GM12873 (cell line): Measurements from ENCODE around the gene AGTR1.

Source experiments
- TF ChIP-seq, protein P1 (sequence below): IDR thresholded peaks from 2 replicates; pipeline ENCODE4 v1.5.1; 2012; ENCODE audit warnings: low read depth, mild to moderate bottlenecking, moderate library complexity, low read length, control low read depth; ENCODE audit not compliant: insufficient read depth; ENCODE audit errors: missing control alignments

Gene AGTR1

DNA sequence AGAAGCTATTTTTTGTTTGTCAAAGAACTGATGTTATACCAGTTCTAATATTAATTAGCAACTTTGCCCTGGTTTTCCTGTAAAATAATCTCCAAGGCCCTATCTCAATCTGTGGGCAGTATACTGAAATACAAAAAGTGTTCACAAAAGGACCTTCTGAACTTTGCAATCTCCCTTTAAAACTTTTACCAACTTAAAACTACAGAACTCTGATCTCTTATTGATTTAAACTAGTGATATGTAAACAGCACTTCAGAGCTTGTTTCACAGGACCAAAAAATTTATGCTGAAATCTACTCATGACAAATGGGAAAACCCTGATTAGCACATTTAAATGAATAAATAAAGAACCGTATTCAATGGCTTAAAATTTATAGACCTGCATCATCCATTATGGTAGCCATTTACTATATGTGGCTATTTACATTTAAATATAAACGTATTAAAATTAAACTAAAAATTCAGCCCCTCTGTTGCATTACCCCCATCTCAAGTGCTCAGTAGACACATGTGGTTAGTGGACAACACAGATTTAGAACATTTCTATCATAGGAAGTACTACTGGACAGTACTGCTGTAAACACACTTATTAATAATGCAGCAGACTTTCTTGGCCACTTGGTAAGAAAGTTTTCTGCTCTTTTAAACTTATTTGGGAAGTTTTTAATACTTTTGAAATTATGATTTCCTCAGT is 12.0 kb downstream of the AGTR1 start:
- TF ChIP-seq, protein P1, sequence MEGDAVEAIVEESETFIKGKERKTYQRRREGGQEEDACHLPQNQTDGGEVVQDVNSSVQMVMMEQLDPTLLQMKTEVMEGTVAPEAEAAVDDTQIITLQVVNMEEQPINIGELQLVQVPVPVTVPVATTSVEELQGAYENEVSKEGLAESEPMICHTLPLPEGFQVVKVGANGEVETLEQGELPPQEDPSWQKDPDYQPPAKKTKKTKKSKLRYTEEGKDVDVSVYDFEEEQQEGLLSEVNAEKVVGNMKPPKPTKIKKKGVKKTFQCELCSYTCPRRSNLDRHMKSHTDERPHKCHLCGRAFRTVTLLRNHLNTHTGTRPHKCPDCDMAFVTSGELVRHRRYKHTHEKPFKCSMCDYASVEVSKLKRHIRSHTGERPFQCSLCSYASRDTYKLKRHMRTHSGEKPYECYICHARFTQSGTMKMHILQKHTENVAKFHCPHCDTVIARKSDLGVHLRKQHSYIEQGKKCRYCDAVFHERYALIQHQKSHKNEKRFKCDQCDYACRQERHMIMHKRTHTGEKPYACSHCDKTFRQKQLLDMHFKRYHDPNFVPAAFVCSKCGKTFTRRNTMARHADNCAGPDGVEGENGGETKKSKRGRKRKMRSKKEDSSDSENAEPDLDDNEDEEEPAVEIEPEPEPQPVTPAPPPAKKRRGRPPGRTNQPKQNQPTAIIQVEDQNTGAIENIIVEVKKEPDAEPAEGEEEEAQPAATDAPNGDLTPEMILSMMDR, result no peak

DNA sequence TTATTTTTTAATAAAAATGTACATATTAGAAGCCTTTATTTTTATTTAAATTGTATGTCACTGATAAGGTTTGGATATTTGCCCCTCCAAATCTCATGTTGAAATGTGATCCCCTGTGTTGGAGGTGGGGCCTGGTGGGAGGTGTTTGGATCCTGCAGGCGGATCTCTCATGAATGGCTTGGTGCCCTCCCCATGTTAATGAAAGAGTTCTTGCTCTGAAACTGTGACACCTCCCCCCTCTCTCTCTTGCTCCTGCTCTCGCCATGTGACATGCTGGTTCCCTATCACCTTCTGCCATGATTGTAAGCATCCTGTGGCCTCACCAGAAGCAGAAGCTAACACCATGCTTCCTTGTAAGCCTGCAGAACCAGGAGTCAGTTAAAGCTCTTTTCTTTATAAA is 13.0 kb downstream of the AGTR1 start:
- TF ChIP-seq, protein P1, result no peak

DNA sequence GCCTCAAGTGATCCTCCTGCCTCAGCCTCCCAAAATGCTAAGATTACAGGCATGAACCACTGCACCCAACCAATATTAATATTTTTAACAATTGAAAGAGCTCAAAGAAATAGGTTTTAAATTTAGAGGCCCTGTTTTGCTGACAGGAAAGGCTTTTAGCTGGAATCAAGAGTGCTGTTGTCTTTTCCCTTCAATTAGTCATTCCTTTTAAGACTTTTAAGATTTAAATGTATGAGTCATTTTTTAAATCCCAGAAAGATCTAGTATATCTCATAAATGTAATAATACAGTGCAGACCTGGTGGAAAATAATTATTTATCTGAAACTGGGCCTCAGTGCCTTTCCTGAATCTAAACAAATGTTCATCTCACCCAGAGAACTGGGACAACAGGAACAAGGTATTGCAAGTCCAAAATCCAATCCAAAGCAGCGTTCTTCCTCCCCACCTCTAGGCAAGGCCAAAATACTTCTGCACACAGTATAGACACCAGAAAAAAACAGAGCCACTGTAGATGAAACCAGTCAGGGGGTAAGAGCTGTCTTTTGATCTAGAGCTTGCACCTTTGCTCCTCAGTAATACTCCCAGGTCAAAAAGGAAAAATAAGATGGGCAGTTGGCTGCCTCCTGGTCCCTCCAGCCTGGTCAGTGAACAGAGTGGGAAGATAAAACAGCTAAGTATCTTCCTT is 14.4 kb downstream of the AGTR1 start:
- TF ChIP-seq, protein P1, result no peak

DNA sequence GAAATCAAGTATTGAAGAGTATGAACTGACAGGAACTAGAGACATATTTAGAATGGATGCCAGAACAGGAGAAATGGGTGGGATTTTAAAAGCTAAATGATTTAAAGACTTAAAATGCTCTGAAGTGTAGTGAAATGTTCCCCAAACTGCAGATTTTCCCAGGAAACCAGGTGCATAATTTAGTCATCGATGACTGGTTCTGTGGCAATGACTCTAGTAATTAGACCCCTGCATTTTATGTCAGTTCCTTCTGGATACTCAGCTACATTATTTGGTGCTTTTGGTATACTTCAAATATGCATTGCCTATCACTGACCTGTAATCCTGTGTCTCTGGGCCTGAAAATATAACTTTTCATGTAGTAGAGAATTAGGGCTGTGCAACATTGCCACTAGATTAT is 16.8 kb downstream of the AGTR1 start:
- TF ChIP-seq, protein P1, result no peak

DNA sequence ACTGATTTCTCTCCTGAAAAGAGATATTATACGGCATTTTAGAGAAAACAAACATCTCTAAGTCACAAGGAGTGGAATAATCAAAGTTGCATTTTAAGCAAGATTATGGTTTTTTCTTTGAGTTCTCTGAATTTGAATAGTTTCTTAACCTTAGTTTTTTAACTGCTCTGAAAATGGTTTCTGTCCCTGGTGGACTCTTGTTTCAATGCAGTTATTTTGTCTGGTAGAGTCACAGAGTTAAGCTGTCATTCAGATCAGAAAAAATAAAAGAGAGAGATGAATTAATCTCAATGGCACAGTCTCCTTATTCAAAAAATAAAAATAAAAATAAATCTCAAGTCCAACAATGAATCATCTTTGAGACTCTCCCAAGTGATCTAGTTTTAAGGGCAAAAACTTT is 19.0 kb downstream of the AGTR1 start:
- TF ChIP-seq, protein P1, result no peak

DNA sequence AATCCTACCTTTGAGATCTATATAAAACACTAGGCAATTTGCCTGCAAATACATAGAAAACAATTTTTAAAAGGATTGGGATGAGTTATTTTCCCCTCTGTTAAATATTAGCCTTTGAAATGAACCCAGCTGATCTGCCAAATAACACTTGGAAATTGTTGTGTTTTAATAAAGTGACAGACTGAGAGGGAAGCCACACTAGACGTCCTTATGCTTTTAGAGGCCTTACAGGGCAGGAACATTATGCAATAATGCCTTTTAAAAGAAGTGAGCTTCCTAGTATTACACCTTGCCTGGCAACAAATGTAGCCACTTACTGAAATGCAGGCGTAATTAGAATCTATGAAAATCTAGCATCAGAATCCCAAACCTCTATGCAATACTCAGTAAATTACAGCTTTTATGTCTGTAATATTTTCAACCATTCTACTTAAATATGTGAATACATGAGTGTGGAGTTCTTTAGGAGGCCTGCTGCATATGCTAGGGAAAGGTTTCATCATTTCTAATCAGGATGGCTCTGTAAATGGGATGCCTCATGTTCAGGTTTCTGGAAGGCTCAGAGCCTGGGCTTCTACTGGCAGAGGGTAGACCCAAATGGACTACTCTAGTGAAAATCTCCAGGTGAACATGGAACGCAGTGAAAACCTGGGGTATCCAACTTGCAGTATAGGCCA is 20.3 kb downstream of the AGTR1 start:
- TF ChIP-seq, protein P1, result no peak
